ENCODE results near the gene GALNS.

- no peak for TF ChIP-seq CTCF (IDR thresholded peaks at IDR 0.05)
- no peak for TF ChIP-seq POLR2A (IDR thresholded peaks at IDR 0.05)
These were observed 38.0 kb upstream of the GALNS start for GRCh38 chr16:88894681-88895300.
